Measurements from ENCODE around the gene MTRF1.
"Not testable (repeated sequence)": the region's sequence is repeated elsewhere in the genome, so short reads cannot be mapped to it uniquely, and the experiment has no call there.

The MTRF1 gene

DNA sequence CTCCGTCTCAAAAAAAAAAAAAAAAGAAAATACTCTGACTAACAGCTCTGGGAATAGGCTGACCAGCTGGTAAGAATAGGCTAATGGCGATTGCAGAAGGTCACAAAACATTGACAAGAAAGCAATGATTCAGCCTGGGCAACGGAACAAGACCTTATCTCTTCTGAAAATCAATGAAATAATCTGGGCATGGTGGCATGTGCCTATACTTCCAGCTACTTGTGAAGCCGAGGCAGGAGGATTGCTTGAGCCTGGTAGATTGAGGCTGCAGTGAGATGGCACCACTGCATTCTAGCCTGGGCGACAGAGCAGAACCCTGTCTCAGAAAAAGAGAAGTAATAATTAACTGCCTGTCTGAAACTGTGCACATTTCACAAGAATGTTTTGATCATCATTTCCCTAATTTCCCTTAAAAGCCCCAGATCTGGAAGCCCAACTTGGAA, 18.8 kb upstream of the MTRF1 start:
- no peak for DNase-seq (ENCODE audit: low read depth)

DNA sequence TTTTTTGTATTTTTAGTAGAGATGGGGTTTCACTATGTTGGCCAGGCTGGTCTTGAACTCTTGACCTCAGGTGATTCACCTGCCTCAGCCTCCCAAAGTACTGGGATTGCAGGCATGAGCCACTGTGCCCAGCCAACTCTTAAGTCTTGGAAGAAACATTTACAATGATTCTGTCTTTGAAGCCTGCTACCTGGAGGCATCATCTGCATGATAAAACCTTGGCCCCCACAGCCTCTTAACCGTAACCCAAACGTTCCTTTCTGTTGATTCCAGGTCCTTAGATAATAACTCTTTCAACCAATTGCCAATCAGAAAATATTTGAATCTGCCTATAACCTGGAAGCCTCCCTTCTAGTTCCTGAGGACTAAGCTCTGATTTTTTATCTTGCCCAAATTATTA, 15.8 kb upstream of the MTRF1 start:
- DNase-seq (ENCODE audit: low read depth), result not testable (repeated sequence)

DNA sequence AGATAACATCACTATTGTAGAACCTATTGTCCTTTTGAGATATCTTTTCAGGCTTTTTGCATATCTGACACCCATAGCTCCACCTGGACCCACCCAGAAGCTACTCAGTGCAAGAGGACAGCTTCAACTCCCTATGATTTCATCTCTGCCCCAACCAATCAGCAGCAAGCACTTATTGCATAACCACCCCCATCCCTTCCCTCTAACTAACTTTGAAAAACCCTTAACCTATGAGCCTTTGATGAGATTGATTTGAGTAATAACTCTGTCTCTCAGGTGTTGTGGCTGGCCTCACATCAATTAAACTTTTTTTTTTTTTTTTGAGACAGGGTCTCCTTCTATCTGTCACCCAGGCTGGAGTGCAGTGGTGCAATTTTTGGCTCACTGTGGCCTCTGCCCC, 13.4 kb upstream of the MTRF1 start:
- DNase-seq (ENCODE audit: low read depth), result no peak

DNA sequence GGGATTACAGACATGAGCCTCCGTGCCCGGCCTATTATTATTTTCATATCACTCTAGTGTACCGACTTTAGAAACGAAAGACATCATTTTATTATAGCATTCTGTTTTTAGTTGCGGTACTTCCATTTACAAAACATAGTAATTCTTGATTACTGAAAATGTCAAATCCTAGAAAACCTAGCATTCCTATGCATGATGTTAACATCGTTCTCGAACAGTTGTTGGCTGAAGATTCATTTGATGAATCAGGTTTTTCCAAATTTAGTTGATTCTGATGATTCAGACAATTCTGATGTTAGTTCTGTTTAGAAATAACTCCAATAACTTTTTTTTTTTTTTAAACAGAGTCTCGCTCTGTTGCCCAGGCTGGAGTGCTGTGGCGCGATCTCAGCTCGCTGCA, 11.5 kb upstream of the MTRF1 start:
- DNase-seq (ENCODE audit: low read depth), result no peak

DNA sequence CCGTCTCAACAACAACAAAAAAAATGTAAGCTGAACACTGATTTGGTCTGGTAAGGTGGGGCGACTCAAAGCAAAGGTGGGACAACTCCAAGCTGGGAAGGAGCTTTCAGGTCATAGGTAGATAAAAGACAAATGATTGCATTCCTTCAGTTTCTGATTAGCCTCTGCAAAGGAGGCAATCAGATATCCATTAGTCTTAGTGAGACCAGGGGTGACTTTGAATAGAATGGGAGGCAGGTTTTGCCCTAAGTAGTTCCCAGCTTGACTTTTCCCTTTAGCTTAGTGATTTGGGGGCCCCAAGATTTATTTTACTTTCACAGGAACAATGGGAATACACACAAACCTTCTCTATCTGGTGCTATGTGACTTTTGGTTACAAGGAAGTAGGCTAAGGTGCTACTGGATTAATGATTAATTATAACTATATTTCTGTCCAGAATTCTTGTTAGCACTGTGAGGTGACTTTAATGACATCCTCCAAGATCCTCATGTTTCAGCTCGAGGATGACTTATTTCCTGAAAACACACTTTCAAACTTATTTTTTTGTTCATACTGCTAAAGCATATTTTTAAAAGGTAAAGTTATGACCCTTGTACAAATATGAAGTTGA, 10.6 kb upstream of the MTRF1 start:
- DNase-seq (ENCODE audit: low read depth), result no peak

DNA sequence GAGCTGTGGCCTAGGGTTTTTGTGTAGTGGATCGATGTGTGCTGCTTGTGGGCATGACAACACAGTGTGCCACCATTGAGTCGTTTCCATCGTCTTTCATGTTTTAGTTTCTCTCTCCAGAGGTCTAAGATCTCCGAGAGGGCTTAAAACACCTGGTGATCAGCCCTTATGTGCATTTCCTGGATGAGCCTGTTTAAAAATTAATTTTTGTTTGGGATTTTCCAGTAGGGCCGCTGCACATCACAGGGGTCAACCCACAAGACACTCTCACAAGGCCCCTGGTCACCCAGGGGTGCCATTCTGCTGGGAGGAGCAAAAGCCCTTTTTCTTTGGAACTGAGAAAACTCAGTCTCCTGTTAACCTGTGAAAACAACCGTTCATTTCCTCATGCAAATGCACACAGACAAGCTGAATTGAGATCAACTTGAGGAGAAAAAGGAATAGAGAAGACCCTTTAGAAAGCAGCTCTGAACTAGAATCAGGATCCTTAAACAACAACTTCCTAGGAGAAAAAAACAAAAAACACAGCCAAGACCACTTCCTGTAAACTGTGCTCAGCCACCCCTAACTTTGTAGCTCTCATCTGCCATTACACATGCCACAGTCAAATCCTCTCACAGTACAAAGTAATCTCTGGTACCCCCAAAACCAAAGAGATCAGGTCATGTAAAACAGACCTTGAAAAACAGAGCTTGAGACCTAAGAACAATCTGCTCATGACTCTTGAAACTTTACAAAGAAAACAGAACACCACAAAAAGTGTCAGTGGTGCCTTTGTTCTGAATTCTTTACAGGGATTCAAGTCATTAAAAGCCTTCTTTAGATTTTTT, 8.3 kb upstream of the MTRF1 start:
- no peak for DNase-seq (ENCODE audit: low read depth)

DNA sequence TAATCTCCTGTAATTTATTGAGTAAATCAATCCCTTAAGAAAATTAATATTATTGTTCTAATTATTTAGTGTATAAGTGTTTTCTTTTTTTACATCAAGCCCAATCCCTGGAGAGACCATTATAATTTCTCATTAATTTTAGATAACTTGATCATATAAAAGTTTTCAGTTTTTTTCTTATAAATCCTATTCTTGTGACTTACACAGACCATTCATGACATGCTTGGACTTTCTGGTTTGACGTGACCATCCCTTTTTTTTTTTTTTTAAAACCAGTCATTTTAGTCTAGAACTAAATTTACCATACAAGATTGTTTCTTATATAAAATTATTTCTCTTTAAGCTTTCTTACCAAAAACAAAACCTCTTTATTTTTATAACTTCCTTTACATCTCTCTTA, 5.4 kb upstream of the MTRF1 start:
- peak; percentile 29 for DNase-seq (ENCODE audit: low read depth)

DNA sequence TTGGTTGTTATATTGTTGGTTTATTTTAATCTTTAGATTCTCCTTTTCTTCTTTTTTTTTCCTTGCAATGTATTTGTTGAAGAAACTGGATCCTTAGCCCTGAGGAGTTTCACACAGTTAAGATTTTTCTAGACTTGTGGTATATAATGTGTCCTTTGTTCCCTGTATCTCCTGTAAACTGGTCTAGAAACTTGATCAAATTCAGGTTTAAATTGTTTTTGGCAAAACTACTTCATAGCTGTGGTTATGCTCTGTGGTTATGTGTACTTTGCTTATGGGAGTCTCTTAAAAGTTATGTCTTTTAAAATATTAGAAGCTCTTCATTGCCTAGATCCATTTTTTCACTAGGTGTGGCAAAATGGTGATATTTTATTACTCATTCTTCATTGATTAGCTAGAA, 3.7 kb upstream of the MTRF1 start:
- DNase-seq (ENCODE audit: low read depth), result no peak

DNA sequence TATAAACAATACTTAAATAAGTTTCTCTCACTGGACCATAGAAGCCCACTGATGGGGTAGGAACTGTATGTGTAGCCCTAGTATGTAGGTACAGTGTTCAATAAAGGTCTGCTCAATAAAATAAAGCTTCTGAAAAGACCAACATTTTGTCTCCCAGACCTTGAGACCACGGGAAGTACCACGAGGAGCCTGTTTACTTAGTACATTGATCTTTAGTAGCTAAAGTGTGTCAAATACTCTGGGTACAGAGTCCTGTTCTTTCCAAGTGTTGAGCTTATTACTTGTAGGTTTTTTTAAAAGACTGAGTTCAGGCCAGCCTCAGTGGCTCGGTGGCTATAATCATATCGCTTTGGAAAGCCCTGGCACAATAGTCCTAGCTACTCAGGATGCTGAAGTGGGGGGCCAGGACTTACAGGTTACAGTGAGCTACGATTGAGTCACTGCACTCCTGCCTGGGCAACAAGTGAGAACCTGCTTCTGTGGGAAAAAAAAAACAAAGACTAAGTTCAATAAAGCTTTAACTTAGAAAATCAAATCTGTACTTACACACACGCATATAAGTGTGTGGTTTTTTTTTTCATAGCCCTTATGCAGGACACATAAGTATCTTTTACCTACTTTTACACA, 3.4 kb downstream of the MTRF1 start:
- DNase-seq (ENCODE audit: low read depth), result no peak

DNA sequence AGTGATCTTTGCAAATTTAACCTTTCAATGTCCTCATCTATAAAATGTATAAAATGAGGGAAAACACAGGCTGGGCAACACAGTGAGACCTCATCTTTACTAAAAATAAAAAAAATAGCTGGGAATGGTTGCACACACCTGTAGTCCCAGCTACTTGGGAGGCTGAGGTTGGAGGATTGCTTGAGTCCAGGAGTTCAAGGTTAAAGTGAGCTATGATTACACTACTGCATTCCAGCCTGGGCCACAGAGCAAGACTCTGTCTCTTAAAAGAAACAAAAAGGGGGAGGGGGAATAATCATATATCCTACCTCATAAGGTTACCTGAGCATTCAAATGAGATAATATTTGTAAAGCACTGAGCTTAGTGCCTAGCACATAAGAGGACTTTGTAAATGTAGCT, 5.8 kb downstream of the MTRF1 start:
- DNase-seq (ENCODE audit: low read depth), result no peak

DNA sequence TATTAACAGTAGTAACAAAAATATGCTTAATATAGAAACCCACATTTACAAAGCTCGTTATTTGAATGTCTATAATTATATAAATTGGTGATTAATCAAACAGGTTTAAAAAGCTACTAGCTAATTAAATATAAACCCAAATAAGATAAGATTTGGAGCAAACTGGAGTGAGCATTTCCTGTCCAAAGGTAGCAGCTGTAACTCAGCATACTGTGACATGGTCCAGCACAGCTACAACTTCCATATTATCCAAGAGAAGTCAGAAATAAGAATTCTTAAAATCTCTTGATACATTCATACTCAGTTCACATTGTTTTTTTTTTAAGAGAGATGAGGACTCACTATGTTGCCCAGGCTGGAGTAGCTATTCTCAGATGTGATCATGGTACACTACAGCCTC, 8.5 kb downstream of the MTRF1 start:
- DNase-seq (ENCODE audit: low read depth), result no peak

DNA sequence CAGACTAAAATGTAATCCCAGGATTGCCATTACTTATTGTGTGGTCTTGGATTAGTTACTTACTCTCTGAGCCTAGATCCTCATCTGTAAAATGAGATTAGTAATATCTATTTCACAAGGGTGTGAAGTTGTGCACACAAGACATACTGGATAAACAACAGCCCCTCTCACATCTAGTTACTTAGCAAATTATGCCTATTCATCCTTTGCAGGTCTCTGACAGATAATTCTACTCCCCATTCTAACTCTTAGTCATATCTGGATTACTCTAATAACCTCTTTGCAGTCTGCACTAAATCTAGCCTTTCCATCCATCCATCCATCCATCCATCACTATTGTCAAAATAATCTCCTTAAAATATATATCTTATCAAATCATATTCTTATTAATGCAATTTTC, 12.4 kb downstream of the MTRF1 start:
- no peak for DNase-seq (ENCODE audit: low read depth)

DNA sequence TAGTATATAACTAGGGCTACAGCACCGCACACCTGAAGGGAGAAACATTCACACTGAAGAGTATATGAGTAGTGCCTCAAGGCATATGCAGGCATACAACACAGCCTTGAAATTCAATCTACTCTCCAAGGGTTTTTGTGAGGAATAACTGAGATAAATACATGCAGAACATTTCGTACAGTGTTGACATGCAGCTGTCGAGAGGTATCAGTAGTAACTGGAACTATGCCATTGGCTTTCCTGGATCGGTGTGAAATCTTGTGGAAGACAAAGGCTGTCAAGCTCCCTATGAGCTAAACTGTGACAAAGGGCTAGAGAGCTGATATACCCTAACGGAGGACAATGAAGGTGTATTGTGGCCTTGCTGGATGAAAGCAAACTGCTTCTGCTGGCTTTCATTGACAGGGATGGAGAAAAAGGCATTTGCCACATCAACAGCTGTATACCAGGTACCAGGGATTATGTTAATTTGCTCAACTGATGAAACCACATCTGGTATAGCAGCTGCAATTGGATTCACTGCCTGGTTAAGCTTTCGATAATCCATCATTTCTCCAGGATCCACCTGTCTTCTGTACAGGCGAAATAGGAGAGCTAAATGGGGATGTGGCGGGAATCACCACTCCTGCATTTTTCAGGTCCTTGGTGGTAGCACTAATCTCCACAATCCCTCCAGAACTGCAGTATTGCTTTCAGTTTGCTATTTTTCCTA, 16.3 kb downstream of the MTRF1 start:
- no peak for DNase-seq (ENCODE audit: low read depth)

DNA sequence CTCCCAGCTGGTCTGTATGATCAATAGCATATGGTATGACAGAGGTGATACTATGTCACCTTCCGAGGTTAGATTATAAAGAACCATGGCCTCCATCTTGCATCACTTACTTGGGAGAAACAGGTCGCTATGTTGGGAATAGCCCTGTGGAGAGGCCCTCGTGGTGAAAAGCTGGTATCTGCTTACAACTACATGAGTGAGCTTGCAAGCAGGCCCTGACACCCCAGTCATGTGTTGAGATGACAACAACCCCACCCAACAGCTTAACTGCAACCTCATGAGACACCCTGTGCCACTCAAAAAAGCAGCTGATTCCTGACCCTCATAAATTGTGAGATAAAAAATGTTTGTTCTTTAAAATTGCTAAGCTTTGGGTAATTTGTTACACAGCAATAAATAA, 18.8 kb downstream of the MTRF1 start:
- DNase-seq (ENCODE audit: low read depth), result peak; percentile 38

DNA sequence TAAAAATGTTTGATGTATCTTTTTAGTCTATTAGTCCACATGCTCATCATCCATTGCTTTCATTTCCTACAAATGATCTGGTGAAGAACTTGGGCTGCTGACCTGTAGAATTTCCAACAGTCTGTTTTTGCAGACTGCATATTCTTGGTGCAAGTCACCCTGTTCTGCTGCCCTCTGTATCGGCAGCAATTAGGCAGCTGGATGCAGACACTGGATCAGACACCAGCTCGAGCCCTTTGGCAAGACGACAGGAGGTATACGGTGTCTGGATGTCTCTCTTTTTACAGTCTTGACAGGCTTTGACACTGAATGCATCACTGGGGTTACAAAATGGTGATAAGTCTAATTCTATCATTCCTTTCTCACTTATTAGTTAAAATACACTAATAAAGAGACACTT, 21.8 kb downstream of the MTRF1 start:
- DNase-seq (ENCODE audit: low read depth), result no peak

DNA sequence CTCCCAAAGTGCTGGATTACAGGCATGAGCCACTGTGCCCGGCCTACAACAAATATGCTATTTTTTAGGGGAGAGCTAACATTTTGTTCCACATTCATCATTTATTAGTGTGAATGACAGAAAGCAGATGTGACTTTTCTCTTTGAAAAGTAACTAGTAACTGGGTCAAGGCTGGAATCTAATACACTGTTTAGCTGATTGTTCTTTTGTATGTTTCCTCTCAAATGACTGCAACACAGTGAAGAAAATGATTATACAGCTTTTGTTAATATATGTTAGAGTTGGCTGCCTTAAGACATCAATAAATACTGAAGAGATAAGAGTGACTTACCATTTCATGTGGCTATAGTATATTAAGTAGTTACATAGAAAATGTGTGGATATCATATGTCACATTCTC, 27.0 kb downstream of the MTRF1 start:
- DNase-seq (ENCODE audit: low read depth), result no peak

DNA sequence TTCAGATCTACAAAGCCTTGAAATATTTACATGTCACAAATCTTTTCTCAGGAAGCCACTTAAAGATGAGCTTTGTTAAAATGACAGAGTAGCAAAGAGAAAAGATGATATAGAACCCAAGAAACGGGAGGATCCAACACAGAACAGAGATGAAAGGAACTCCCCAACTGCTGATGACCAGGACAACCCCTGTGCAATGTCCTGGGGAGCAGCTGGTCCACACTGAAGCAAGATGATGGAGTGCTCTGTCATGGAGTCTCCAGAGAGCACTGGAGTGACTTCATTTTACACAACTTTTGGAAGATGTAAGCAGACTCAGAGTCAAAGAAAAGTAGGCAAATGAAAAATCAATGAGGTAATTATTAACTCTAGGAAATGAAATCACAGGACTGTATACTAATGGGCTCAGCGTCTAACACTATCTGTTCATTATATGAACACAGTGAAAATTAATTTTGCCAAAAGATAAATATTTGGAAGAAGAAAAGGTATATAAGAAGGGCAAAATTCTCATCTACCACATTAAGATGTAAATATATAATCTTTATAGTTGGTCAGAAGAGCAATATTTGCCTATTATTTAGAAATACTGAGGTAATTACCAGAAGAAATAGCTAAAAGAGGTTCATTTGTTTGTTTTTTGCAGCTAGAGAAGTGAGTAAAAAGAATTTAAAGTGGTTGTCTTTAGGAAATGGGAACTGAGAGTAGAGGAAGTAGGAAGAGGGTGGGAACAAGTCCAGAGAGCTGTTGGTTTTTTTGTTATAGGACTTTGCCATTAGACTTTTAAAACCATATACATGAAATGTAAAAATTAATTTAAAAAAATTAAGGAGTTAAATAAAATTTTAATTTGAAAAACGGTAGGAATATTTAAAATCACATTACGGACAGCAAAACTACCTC, 30.5 kb downstream of the MTRF1 start:
- DNase-seq (ENCODE audit: low read depth), result no peak

DNA sequence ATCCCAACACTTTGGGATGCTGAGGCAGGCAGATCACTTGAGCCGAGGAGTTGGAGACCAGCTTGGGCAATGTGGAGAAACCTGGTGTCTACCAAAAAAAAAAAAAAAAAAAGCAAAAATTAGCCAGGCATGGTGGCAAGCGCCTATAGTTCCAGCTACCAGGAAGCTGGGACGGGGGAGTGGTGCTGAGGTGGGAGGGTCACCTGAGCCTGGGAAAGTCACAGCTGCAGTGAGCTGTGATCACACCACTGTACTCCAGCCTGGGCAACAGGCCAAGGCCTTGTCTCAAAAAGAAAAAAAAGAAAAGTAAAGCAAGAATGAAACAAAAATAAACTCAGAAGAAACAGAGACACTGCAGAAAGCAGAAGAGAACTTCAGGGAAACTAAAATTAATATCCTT, 31.6 kb downstream of the MTRF1 start:
- no peak for DNase-seq (ENCODE audit: low read depth)

DNA sequence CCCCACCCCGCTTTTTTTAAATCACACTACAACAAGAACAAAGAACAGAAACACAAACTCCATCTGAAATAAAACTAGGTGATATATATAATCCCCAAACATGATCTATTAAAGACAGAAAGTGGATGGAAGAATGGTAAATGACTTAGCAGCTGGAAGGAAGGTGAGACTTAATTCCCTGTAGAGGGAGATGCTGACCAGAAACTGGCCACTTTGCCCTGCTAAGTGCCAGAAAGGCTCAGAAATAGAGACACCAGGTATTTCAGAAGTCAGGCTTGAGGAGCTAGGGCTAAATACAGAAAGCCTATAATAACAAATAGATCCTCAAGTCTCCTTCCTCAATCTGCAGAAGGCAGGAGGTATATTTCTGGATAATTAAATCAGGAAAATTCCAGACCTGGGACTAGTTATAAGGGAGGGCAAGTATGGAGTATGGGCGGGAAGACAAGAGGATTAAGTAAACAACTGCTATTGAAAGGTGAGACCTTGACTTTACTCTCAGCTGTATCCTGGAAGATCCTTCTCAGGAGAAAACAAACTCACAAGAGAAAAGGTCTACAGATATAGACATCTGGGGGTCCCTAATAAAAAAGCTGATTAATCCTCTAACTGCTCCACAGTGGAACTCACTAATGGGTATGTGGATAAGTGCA, 32.2 kb downstream of the MTRF1 start:
- DNase-seq (ENCODE audit: low read depth), result no peak

DNA sequence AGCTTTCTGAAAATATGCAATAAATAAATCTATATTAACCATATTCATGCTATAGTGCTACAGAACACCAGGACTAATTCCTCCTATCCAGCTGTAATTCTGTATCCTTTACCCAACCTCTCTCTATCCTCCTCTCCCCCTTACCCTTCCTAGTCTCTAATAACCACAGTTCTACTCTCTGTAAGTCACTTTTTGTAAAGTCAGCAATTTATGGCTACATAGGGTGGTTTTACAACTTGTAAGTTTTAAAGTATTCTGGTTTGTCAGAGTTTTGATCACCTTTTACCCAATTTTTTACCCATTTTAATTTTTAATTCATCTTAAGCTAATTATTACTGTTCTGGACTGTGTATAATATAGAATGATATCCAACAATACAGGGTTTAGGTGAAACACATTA, 34.0 kb downstream of the MTRF1 start:
- DNase-seq (ENCODE audit: low read depth), result no peak

Data from amniotic epithelial cell (primary cell).